Panc1 (cell line): Measurements from ENCODE around the gene IL1RAP. TPM values are rescaled to one million over a fixed set of nuclear protein-coding genes. Genes with fewer than 3 reads are reported as not detected.

ENCODE experiments used
- ATAC-seq: fragments of 200-7000 bp; cut with Tn5 transposase; 2 replicates; pipeline ENCODE4 v1.9.1; 2020; ENCODE audit warnings: mild to moderate bottlenecking, moderate library complexity
- BruUV-seq: library from RNA; stranded (reverse); fragments of 400-500 nt; replicated peaks from 2 replicates; lab custom pipeline; 2021; lab: Mats Ljungman, UMichigan
- CTCF ChIA-PET: fragments of 300-600 bp; sonication (Branson Sonifier 250); formaldehyde crosslinking; loops from one replicate; lab custom pipeline; 2022; ENCODE audit warnings: antibody characterized with exemption; lab: Charles Lee
- POLR2A ChIA-PET: fragments of 300-600 bp; sonication (Branson Sonifier 250); formaldehyde crosslinking; loops from one replicate; lab custom pipeline; 2022; ENCODE audit warnings: antibody characterized with exemption; lab: Charles Lee
- DNase-seq: peaks from one replicate; pipeline ENCODE4 v3.0.0-alpha.2; 2010; ENCODE audit warnings: low read depth, low spot score
- H3K27ac ChIP-seq: 2 replicates; pipeline ENCODE4 v1.5.1; 2011; ENCODE audit warnings: mild to moderate bottlenecking, low read length, inconsistent platforms
- H3K27me3 ChIP-seq: fragments of 200-500 bp; sonication (Bioruptor generic); 2 replicates; pipeline ENCODE4 v1.6.0; 2014; ENCODE audit warnings: low read length, inconsistent platforms; ENCODE audit not compliant: control insufficient read depth, insufficient read depth
- H3K36me3 ChIP-seq: fragments of 200-500 bp; sonication (Bioruptor generic); 2 replicates; pipeline ENCODE4 v1.5.1; 2014; ENCODE audit warnings: inconsistent platforms, mild to moderate bottlenecking, low read length, moderate library complexity; ENCODE audit not compliant: control insufficient read depth, insufficient read depth
- H3K4me1 ChIP-seq: 2 replicates; pipeline ENCODE4 v1.5.1; 2011; ENCODE audit warnings: inconsistent platforms, mild to moderate bottlenecking, low read length, moderate library complexity; ENCODE audit not compliant: control insufficient read depth, insufficient read depth
- H3K4me3 ChIP-seq, 2 experiments: 2 replicates each; pipeline ENCODE4 v1.5.1; 2011 to 2012; ENCODE audit warnings: low read depth in 2 of 2, low read length in 2 of 2, mild to moderate bottlenecking in 2 of 2, inconsistent platforms in 1 of 2, moderate library complexity in 1 of 2
- H3K9me3 ChIP-seq: fragments of 200-500 bp; sonication (Bioruptor generic); 2 replicates; pipeline ENCODE4 v1.5.1; 2014; ENCODE audit warnings: low read depth, mild to moderate bottlenecking, inconsistent platforms, low read length, moderate library complexity; ENCODE audit not compliant: control insufficient read depth, insufficient read depth
- CTCF ChIP-seq: fragments of 450-650 bp; IDR thresholded peaks from 2 replicates; pipeline ENCODE4 v1.5.1; 2017; ENCODE audit warnings: mild to moderate bottlenecking
- POLR2AphosphoS5 ChIP-seq: IDR thresholded peaks from 2 replicates; pipeline ENCODE4 v1.6.1; 2012; ENCODE audit warnings: mild to moderate bottlenecking, low read depth, low read length, moderate library complexity
- REST ChIP-seq, 2 experiments: IDR thresholded peaks; 2 replicates each; pipeline ENCODE4 v1.6.1; 2011 to 2012; ENCODE audit warnings: low read depth in 2 of 2, control low read depth in 1 of 2, low read length in 1 of 2, mild to moderate bottlenecking in 1 of 2, moderate library complexity in 1 of 2; ENCODE audit not compliant: insufficient read depth in 1 of 2
- SIN3A ChIP-seq: IDR thresholded peaks from 2 replicates; pipeline ENCODE4 v1.6.1; 2012; ENCODE audit warnings: low read depth, mild to moderate bottlenecking, low read length, moderate library complexity, borderline replicate concordance; ENCODE audit not compliant: insufficient read depth
- TCF7L2 ChIP-seq: IDR thresholded peaks from 2 replicates; pipeline ENCODE4 v1.6.1; 2011; ENCODE audit warnings: mild to moderate bottlenecking, low read depth, low read length, inconsistent platforms
- in situ Hi-C: cut with HindIII; loops from 2 replicates; pipeline ENCODE4 v1.10.0; 2016; ENCODE audit warnings: low sequenced_read_pairs, low pct_unique_long_range_greater_than_20kb
- intact Hi-C: fragments of 100-400 bp; cut with micrococcal nuclease; formaldehyde crosslinking; loops from one replicate; pipeline ENCODE4 v1.10.0; 2022; ENCODE audit not compliant: unreplicated experiment
- total RNA-seq: library from RNA; stranded (reverse); gene quantifications from one replicate; pipeline ENCODE4 v1.2.1, GENCODE V29; 2021; ENCODE audit not compliant: unreplicated experiment

Gene IL1RAP
- total RNA-seq, 1 experiment from 2014 or later = 5.2 TPM

GRCh38 chr3:190533511-190534281 is 19.8 kb downstream of the IL1RAP start:
- BruUV-seq = no TSS peak
- POLR2A ChIA-PET = no interaction called here
- intact Hi-C loops = no loop called here

GRCh38 chr3:190534386-190534785 is 20.5 kb downstream of the IL1RAP start:
- peaks cover 3% of the 10 kb centered on the region; the same call in 1 of the 2 replicates for H3K4me1 ChIP-seq
- CTCF ChIA-PET = no interaction called here
- ATAC-seq = 0 out of 2 replicates have a peak, but pooled peaks have one; percentile 40
- no peak for DNase-seq
- in situ Hi-C loops (no loop called here), intact Hi-C loops (no loop called here)
- H3K27ac ChIP-seq = peak overlapping the region; percentile 20; the same call in 1 of the 2 replicates
- no TSS peak for BruUV-seq
- POLR2A ChIA-PET = no interaction called here
- no peaks in the 10 kb centered on the region for H3K27me3 ChIP-seq
- H3K4me3 ChIP-seq = no peak overlapping the region
- no peaks in the 10 kb centered on the region for H3K9me3 ChIP-seq
- no peaks in the 10 kb centered on the region for H3K36me3 ChIP-seq
- no peak for TF ChIP-seq TCF7L2
- no peak for TF ChIP-seq SIN3A
- TF ChIP-seq REST (IDR thresholded peaks at IDR 0.05; ENCODE audit: insufficient read depth in 1 of 2, low read depth in 2 of 2, low read length in 1 of 2) = no peak
- TF ChIP-seq CTCF = no peak

More at GRCh38 chr3:190533511-190534281, 19.8 kb downstream of the IL1RAP start:
- no peaks in the 10 kb centered on the region for H3K36me3 ChIP-seq
- ATAC-seq (peak; percentile 69), DNase-seq (no peak)
- H3K27me3 ChIP-seq = no peaks in the 10 kb centered on the region
- CTCF ChIA-PET = interaction anchor here (0.6 kb wide), 1 partner anchor 164 kb away, joined by 4 read pairs; no protein-coding TSS in a partner anchor
- TF ChIP-seq TCF7L2 = no peak
- TF ChIP-seq POLR2AphosphoS5 = no peak
- TF ChIP-seq REST (IDR thresholded peaks at IDR 0.05; ENCODE audit: insufficient read depth in 1 of 2, low read depth in 2 of 2, low read length in 1 of 2) = no peak
- TF ChIP-seq SIN3A = no peak
- no peak for TF ChIP-seq CTCF
- H3K9me3 ChIP-seq = no peaks in the 10 kb centered on the region
- peaks cover 3% of the 10 kb centered on the region; the same call in 1 of the 2 replicates for H3K4me1 ChIP-seq
- no peak overlapping the region for H3K4me3 ChIP-seq
- peak overlapping the region; percentile 36; the same call in 1 of the 2 replicates for H3K27ac ChIP-seq
- in situ Hi-C loops = no loop called here
